CD4-positive, CD25-positive, alpha-beta regulatory T cell (primary cell): ENCODE data around the gene PRPF4. TPM values are rescaled to one million over a fixed set of nuclear protein-coding genes. Genes with fewer than 3 reads are reported as not detected.
"Not testable (repeated sequence)": the region's sequence is repeated elsewhere in the genome, so short reads cannot be mapped to it uniquely, and the experiment has no call there.

Source experiments
- ATAC-seq, 2 donors: fragments of 150-1000 bp; cut with Tn5 transposase; one replicate each; pipeline ENCODE4 v1.10.0; 2021; ENCODE audit warnings: low read depth in 2 of 2, moderate number of reproducible peaks in 2 of 2, moderate library complexity in 1 of 2
- DNase-seq, 3 donors: peaks; one replicate each; pipeline versions ENCODE4 v3.0.0 to v3.0.0-alpha.2; 2012 to 2022; ENCODE audit warnings: mixed read lengths in 1 of 3
- H3K27ac ChIP-seq: one replicate; pipeline ENCODE4 v1.7.0; 2013; ENCODE audit warnings: mild to moderate bottlenecking, low read length; ENCODE audit not compliant: insufficient read depth, poor library complexity, severe bottlenecking
- H3K27me3 ChIP-seq: one replicate; pipeline ENCODE4 v1.7.0; 2013; ENCODE audit warnings: low read length; ENCODE audit not compliant: control insufficient read depth, insufficient read depth
- H3K36me3 ChIP-seq: one replicate; pipeline ENCODE4 v1.7.0; 2013; ENCODE audit warnings: mild to moderate bottlenecking, low read length, moderate library complexity; ENCODE audit not compliant: control insufficient read depth, insufficient read depth
- H3K4me1 ChIP-seq: 2 replicates; pipeline ENCODE4 v1.7.0; 2013; ENCODE audit warnings: mild to moderate bottlenecking, low read length; ENCODE audit not compliant: insufficient read depth, control insufficient read depth, poor library complexity, severe bottlenecking
- H3K4me3 ChIP-seq: one replicate; pipeline ENCODE4 v1.7.0; 2013; ENCODE audit warnings: low read depth, mild to moderate bottlenecking, low read length, moderate library complexity
- H3K9me3 ChIP-seq, 2 experiments: 1 replicate in 1 of 2; 2 replicates in 1 of 2; pipeline ENCODE4 v1.7.0; 2013; ENCODE audit warnings: low read length in 2 of 2, mild to moderate bottlenecking in 1 of 2, moderate library complexity in 1 of 2; ENCODE audit not compliant: control insufficient read depth in 2 of 2
- H3K27ac Mint-ChIP-seq, 3 donors: one replicate each; pipeline ENCODE4 v1.8.0; 2020 to 2022; ENCODE audit warnings: mild to moderate bottlenecking in 3 of 3, mixed read lengths in 3 of 3, moderate library complexity in 2 of 3
- H3K27me3 Mint-ChIP-seq: one replicate; pipeline ENCODE4 v1.8.0; 2022; ENCODE audit warnings: mild to moderate bottlenecking, mixed read lengths
- H3K36me3 Mint-ChIP-seq: one replicate; pipeline ENCODE4 v1.8.0; 2020; ENCODE audit warnings: mixed read lengths
- H3K4me1 Mint-ChIP-seq, 4 donors: one replicate each; pipeline ENCODE4 v1.8.0; 2020 to 2022; ENCODE audit warnings: mixed read lengths in 4 of 4, mild to moderate bottlenecking in 1 of 4
- H3K4me3 Mint-ChIP-seq, 4 donors: one replicate each; pipeline ENCODE4 v1.8.0; 2020 to 2022; ENCODE audit warnings: mild to moderate bottlenecking in 4 of 4, mixed read lengths in 4 of 4, moderate library complexity in 3 of 4
- H3K9me3 Mint-ChIP-seq, 7 donors: one replicate each; pipeline ENCODE4 v1.8.0; 2020 to 2022; ENCODE audit warnings: mixed read lengths in 7 of 7, mild to moderate bottlenecking in 3 of 7, moderate library complexity in 2 of 7
- polyA plus RNA-seq, 4 donors: library from polyadenylated mRNA; unstranded; fragments of 300-500 nt; fragmentation: Illumina TruSeq; gene quantifications; one replicate each; pipeline ENCODE4 v1.2.3, GENCODE V29; 2021
- total RNA-seq: library from RNA; stranded (reverse); gene quantifications from one replicate; pipeline ENCODE4 v1.2.3, GENCODE V29; 2022

The PRPF4 gene
- total and polyA plus RNA-seq, 5 donors from 2014 or later = 18.4 to 25.7 (median 22.9) TPM

- DNase-seq (no peak), ATAC-seq (no peak)
- H3K27me3 Mint-ChIP-seq = no peaks in the 10 kb centered on the region
- H3K9me3 Mint-ChIP-seq = peaks cover 0 to 2% (median 0%) of the 10 kb centered on the region in 7 donors
- Histone ChIP-seq H3K36me3 (no peaks in the 10 kb centered on the region), H3K9me3 (no peaks in the 10 kb centered on the region), H3K4me1 (no peaks in the 10 kb centered on the region), H3K27ac (no peak overlapping the region), H3K4me3 (no peak overlapping the region), H3K27me3 (no peaks in the 10 kb centered on the region)
- H3K27ac Mint-ChIP-seq = no peak overlapping the region
- peaks cover 0 to 3% (median 2%) of the 10 kb centered on the region in 4 donors for H3K4me1 Mint-ChIP-seq
- no peaks in the 10 kb centered on the region for H3K36me3 Mint-ChIP-seq
- no peak overlapping the region for H3K4me3 Mint-ChIP-seq
Measured at GRCh38 chr9:113238859-113239232, 36.6 kb upstream of the PRPF4 start.

- Histone ChIP-seq H3K27me3 (no peaks in the 10 kb centered on the region), H3K4me1 (no peaks in the 10 kb centered on the region), H3K27ac (no peak overlapping the region), H3K36me3 (no peaks in the 10 kb centered on the region), H3K4me3 (no peak overlapping the region), H3K9me3 (no peaks in the 10 kb centered on the region)
- DNase-seq = no peak
- Mint-ChIP-seq H3K36me3 (no peaks in the 10 kb centered on the region), H3K9me3 (peaks cover 0 to 2% (median 0%) of the 10 kb centered on the region in 7 donors), H3K4me1 (no peaks in the 10 kb centered on the region), H3K27me3 (no peaks in the 10 kb centered on the region), H3K4me3 (no peak overlapping the region), H3K27ac (no peak overlapping the region)
- ATAC-seq = no peak
Measured at GRCh38 chr9:113241161-113241560, 34.3 kb upstream of the PRPF4 start.

- no peaks in the 10 kb centered on the region for H3K4me1 ChIP-seq
- no peaks in the 10 kb centered on the region for H3K27me3 Mint-ChIP-seq
- no peak overlapping the region for H3K4me3 ChIP-seq
- H3K36me3 ChIP-seq = no peaks in the 10 kb centered on the region
- H3K4me3 Mint-ChIP-seq = no peak overlapping the region
- ATAC-seq = no peak
- H3K9me3 Mint-ChIP-seq = peaks cover 0 to 2% (median 0%) of the 10 kb centered on the region in 7 donors
- no peaks in the 10 kb centered on the region for H3K9me3 ChIP-seq
- H3K27me3 ChIP-seq = no peaks in the 10 kb centered on the region
- no peaks in the 10 kb centered on the region for H3K4me1 Mint-ChIP-seq
- H3K27ac ChIP-seq = no peak overlapping the region
- H3K36me3 Mint-ChIP-seq = peaks cover 5% of the 10 kb centered on the region
- DNase-seq = no peak
- H3K27ac Mint-ChIP-seq = no peak overlapping the region
Measured at GRCh38 chr9:113244556-113244955, 30.9 kb upstream of the PRPF4 start.

- Mint-ChIP-seq H3K27me3 (no peaks in the 10 kb centered on the region), H3K4me1 (no peaks in the 10 kb centered on the region), H3K27ac (no peak overlapping the region), H3K36me3 (peaks cover 5% of the 10 kb centered on the region), H3K9me3 (peaks cover 0 to 3% (median 0%) of the 10 kb centered on the region in 7 donors), H3K4me3 (no peak overlapping the region)
- no peaks in the 10 kb centered on the region for H3K4me1 ChIP-seq
- H3K27ac ChIP-seq = no peak overlapping the region
- ATAC-seq (no peak), DNase-seq (no peak)
- no peak overlapping the region for H3K4me3 ChIP-seq
- no peaks in the 10 kb centered on the region for H3K9me3 ChIP-seq
- H3K36me3 ChIP-seq = no peaks in the 10 kb centered on the region
- H3K27me3 ChIP-seq = no peaks in the 10 kb centered on the region
Measured at GRCh38 chr9:113245894-113246293, 29.6 kb upstream of the PRPF4 start.

GRCh38 chr9:113246928-113247327, 28.5 kb upstream of the PRPF4 start:
- H3K4me1 Mint-ChIP-seq = no peaks in the 10 kb centered on the region
- Histone ChIP-seq H3K27ac (no peak overlapping the region), H3K27me3 (no peaks in the 10 kb centered on the region), H3K36me3 (no peaks in the 10 kb centered on the region), H3K4me3 (no peak overlapping the region), H3K4me1 (no peaks in the 10 kb centered on the region), H3K9me3 (no peaks in the 10 kb centered on the region)
- ATAC-seq (no peak), DNase-seq (no peak)
- H3K27me3 Mint-ChIP-seq = no peaks in the 10 kb centered on the region
- H3K4me3 Mint-ChIP-seq = no peak overlapping the region
- H3K36me3 Mint-ChIP-seq = peaks cover 7% of the 10 kb centered on the region
- no peak overlapping the region for H3K27ac Mint-ChIP-seq
- H3K9me3 Mint-ChIP-seq = peaks cover 0 to 3% (median 0%) of the 10 kb centered on the region in 7 donors

- peaks cover 8% of the 10 kb centered on the region for H3K36me3 Mint-ChIP-seq
- no peak overlapping the region for H3K27ac Mint-ChIP-seq
- DNase-seq (no peak), ATAC-seq (no peak)
- Histone ChIP-seq H3K4me1 (no peaks in the 10 kb centered on the region), H3K27ac (no peak overlapping the region), H3K36me3 (no peaks in the 10 kb centered on the region), H3K27me3 (no peaks in the 10 kb centered on the region), H3K9me3 (no peaks in the 10 kb centered on the region), H3K4me3 (no peak overlapping the region)
- H3K27me3 Mint-ChIP-seq = no peaks in the 10 kb centered on the region
- H3K9me3 Mint-ChIP-seq = peaks cover 0 to 3% (median 0%) of the 10 kb centered on the region in 7 donors
- no peak overlapping the region for H3K4me3 Mint-ChIP-seq
- no peaks in the 10 kb centered on the region for H3K4me1 Mint-ChIP-seq
Measured at GRCh38 chr9:113247640-113248039, 27.8 kb upstream of the PRPF4 start.

GRCh38 chr9:113249661-113250060, 25.8 kb upstream of the PRPF4 start:
- not testable (repeated sequence) for H3K4me3 ChIP-seq, H3K27me3 Mint-ChIP-seq, H3K9me3 Mint-ChIP-seq, H3K36me3 Mint-ChIP-seq, H3K27ac ChIP-seq, H3K4me1 Mint-ChIP-seq, H3K4me1 ChIP-seq, H3K36me3 ChIP-seq, H3K27me3 ChIP-seq, H3K4me3 Mint-ChIP-seq, DNase-seq, H3K27ac Mint-ChIP-seq, ATAC-seq, H3K9me3 ChIP-seq

GRCh38 chr9:113250807-113251206, 24.7 kb upstream of the PRPF4 start:
- H3K27me3 Mint-ChIP-seq = no peaks in the 10 kb centered on the region
- peaks cover 8% of the 10 kb centered on the region for H3K36me3 Mint-ChIP-seq
- H3K27ac Mint-ChIP-seq = no peak overlapping the region
- no peak overlapping the region for H3K27ac ChIP-seq
- H3K27me3 ChIP-seq = no peaks in the 10 kb centered on the region
- no peaks in the 10 kb centered on the region for H3K4me1 ChIP-seq
- no peaks in the 10 kb centered on the region for H3K36me3 ChIP-seq
- no peak overlapping the region for H3K4me3 ChIP-seq
- DNase-seq (no peak), ATAC-seq (no peak)
- no peaks in the 10 kb centered on the region for H3K9me3 ChIP-seq
- H3K4me1 Mint-ChIP-seq = no peaks in the 10 kb centered on the region
- H3K9me3 Mint-ChIP-seq = peaks cover 0 to 3% (median 0%) of the 10 kb centered on the region in 7 donors
- H3K4me3 Mint-ChIP-seq = no peak overlapping the region
